H54 (cell line): Measurements from ENCODE around the gene AMPD1.

Experiments used
- DNase-seq: peaks from one replicate; pipeline ENCODE4 v3.0.0; 2011; ENCODE audit warnings: low spot score, mixed read lengths; ENCODE audit not compliant: insufficient read length
- FAIRE-seq: peaks from 3 replicates; lab custom pipeline; 2011; peaks lifted over from hg19 to GRCh38; lab: Jason Lieb, UNC
- POLR2A ChIP-seq: IDR thresholded peaks from 2 replicates; pipeline ENCODE4 v1.6.1; 2011; ENCODE audit warnings: low read depth, mild to moderate bottlenecking, low read length

Gene AMPD1

GRCh38 chr1:114677691-114678090 lies 17.7 kb downstream of the AMPD1 start:
- FAIRE-seq = no peak
- TF ChIP-seq POLR2A = no peak
- no peak for DNase-seq

- TF ChIP-seq POLR2A = no peak
- DNase-seq = no peak
- FAIRE-seq = no peak
These were observed 19.2 kb downstream of the AMPD1 start for GRCh38 chr1:114676115-114676514.

DNA sequence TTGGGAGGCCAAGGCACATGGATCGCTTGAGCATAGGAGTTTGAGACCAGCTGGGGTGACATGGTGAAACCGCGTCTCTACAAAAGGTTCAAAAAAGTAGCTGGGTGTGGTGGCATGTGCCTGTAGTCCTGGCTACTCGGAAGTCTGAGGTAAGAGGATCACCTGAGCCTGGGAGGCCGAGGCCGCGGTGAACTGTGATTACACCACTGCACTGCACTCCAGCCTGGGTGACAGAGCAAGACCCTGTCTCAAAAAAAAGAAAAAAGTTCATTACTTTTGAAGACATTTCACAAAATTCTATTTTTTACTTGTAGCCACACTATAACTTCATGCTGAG lies 23.4 kb downstream of the AMPD1 start:
- no peak for DNase-seq
- FAIRE-seq = no peak
- TF ChIP-seq POLR2A = no peak

GRCh38 chr1:114671011-114671938 lies 24.1 kb downstream of the AMPD1 start:
- no peak for DNase-seq
- no peak for TF ChIP-seq POLR2A
- FAIRE-seq = no peak

GRCh38 chr1:114670083-114671010 lies 25.0 kb downstream of the AMPD1 start:
- no peak for TF ChIP-seq POLR2A
- peak; percentile 52 for DNase-seq
- no peak for FAIRE-seq

GRCh38 chr1:114669562-114670082 lies 25.7 kb downstream of the AMPD1 start, which contains the start of gene DENND2C:
Gene DENND2C (minus strand): TSS chr1:114670049. CDS start chr1:114625984, 44,065 bp downstream.
- DNase-seq = no peak
- FAIRE-seq = no peak
- TF ChIP-seq POLR2A = no peak

DNA sequence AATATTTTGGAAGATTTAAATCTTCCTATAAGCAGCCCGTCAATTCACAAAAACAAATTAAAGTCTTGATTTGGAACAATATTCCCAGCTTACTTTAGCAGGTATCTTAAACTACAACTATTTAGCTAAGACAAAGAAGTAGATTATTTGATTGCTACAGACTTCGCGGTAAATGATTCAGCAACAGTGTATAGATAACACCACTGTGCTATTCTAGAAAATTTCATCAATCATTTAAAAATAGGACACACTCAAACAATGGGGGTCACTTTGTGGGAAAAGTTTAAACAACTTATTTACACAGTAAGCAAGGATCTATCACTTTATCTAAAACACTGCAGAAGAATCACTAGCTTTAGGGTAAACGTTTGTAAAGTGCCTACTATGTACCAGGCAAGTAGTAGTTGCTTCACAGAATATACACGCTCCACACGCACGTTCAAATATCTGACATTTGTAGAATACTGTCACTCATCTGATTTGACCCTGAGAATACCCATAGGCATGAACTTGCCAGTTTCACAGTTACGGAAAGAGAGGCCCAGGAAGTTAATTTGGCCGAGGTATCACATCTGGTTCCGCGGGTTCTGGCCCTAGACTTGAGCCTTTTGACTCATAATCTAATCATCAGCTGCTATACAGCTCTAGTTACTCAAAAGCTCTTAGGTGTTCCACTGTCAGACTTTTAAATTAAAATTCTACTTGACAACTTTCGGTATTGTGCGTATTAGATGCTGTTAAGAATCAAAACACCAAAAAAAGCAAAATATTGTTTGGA lies 26.4 kb downstream of the AMPD1 start:
- TF ChIP-seq POLR2A = no peak
- DNase-seq (no peak), FAIRE-seq (no peak)

DNA sequence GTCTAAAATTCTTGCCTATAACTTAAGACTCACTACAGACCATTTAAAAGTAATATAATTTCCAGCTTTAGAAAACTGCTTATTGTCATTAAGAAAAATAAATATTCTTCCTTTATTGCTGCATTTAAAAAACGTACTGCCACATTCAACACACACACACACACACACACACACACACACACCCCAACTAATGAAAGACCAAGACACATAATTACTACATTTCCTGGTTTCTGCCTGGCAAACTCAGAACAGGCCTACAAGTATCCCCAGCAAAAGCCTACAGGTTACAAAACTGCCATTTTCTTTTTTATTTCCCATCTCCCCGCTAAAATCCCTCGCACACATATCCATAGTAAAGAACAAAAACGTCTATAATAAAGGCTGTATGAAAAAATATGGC lies 27.0 kb downstream of the AMPD1 start:
- no peak for TF ChIP-seq POLR2A
- no peak for FAIRE-seq
- DNase-seq = no peak

DNA sequence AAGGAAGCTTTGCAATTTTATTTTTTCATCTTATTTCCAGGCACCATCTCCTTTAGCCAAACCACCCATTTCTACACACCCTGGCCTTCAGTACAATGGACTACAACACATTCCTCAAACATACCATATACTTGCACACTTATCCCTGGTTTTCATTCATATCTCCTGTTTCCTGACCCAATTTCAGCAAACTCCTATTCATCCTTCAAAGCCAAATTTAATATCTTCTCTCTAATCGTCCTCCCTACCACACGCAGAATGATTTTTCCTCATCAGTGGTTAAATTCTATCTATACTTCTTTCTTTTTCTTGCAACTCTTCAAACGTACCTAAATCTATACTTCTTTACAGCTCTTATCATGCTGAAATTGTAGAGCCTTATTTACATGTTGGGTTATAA lies 28.4 kb downstream of the AMPD1 start:
- no peak for DNase-seq
- FAIRE-seq = no peak
- TF ChIP-seq POLR2A = no peak

- no peak for FAIRE-seq
- DNase-seq = no peak
- no peak for TF ChIP-seq POLR2A
These were observed 35.1 kb downstream of the AMPD1 start for GRCh38 chr1:114660238-114660637.

- no peak for DNase-seq
- TF ChIP-seq POLR2A = no peak
- FAIRE-seq = no peak
These were observed 43.5 kb downstream of the AMPD1 start for GRCh38 chr1:114651893-114652292.

- DNase-seq (no peak), FAIRE-seq (no peak)
- TF ChIP-seq POLR2A = no peak
These were observed 46.8 kb downstream of the AMPD1 start for GRCh38 chr1:114648503-114648902.

- no peak for TF ChIP-seq POLR2A
- no peak for FAIRE-seq
- DNase-seq = no peak
These were observed 54.0 kb downstream of the AMPD1 start for GRCh38 chr1:114641377-114641776.
